Heart left ventricle (tissue), 16 donors: ENCODE results near the gene POLR2L. TPM values are rescaled to one million over a fixed set of nuclear protein-coding genes. Genes with fewer than 3 reads are reported as not detected.

Source experiments
- ATAC-seq, 4 donors: fragments of 200-7000 bp; cut with Tn5 transposase; one replicate each; pipeline ENCODE4 v1.9.1; 2020 to 2022; ENCODE audit warnings: moderate library complexity in 4 of 4, mild to moderate bottlenecking in 3 of 4, moderate number of reproducible peaks in 1 of 4
- DNase-seq, 5 donors: peaks; one replicate each; pipeline ENCODE4 v3.0.0-alpha.2; 2020
- H3K27ac ChIP-seq, 12 donors: fragments of 200-600 bp; sonication (generic) in 4 of 12; one replicate each; pipeline versions ENCODE4 v1.5.0 to v1.8.0; 2016 to 2022; ENCODE audit warnings: mild to moderate bottlenecking in 2 of 12
- H3K27me3 ChIP-seq, 9 donors: fragments of 200-600 bp; sonication (generic) in 2 of 9; one replicate each; pipeline versions ENCODE4 v1.5.1 to v1.8.0; 2016 to 2022; ENCODE audit warnings: mild to moderate bottlenecking in 3 of 9
- H3K36me3 ChIP-seq, 9 donors: fragments of 200-600 bp; sonication (generic) in 2 of 9; one replicate each; pipeline versions ENCODE4 v1.5.0 to v1.8.0; 2018 to 2022; ENCODE audit warnings: mild to moderate bottlenecking in 2 of 9
- H3K4me1 ChIP-seq, 12 donors: fragments of 200-600 bp; sonication (generic) in 4 of 12; one replicate each; pipeline versions ENCODE4 v1.5.0 to v1.8.0; 2016 to 2022; ENCODE audit warnings: mild to moderate bottlenecking in 3 of 12
- H3K4me3 ChIP-seq, 12 donors: fragments of 200-600 bp; sonication (generic) in 4 of 12; one replicate each; pipeline versions ENCODE4 v1.5.0 to v1.8.0; 2017 to 2022; ENCODE audit warnings: mild to moderate bottlenecking in 9 of 12, moderate library complexity in 4 of 12
- H3K9me3 ChIP-seq, 12 donors: fragments of 200-600 bp; sonication (generic) in 4 of 12; one replicate each; pipeline versions ENCODE4 v1.5.0 to v1.8.0; 2016 to 2022; ENCODE audit warnings: mild to moderate bottlenecking in 1 of 12
- CTCF ChIP-seq, 12 donors: fragments of 200-600 bp; sonication (generic) in 4 of 12; IDR thresholded peaks; one replicate each; pipeline versions ENCODE4 v1.5.0 to v1.8.0; 2018 to 2022; ENCODE audit warnings: antibody characterized with exemption in 12 of 12, mild to moderate bottlenecking in 5 of 12
- POLR2A ChIP-seq, 2 donors: fragments of 450-650 bp; IDR thresholded peaks; one replicate each; pipeline ENCODE4 v1.6.1; 2017; ENCODE audit warnings: antibody characterized with exemption in 2 of 2, mild to moderate bottlenecking in 2 of 2, moderate library complexity in 2 of 2
- WGBS, 4 donors: extraction: QIAGEN DNeasy Blood & Tissue Kit in 2 of 4; methylation state at CpG; one replicate each; pipeline versions ENCODE4 v1.1.5 to v1.1.7; 2013 to 2018; 5-methylcytosine and 5-hydroxymethylcytosine counted together
- intact Hi-C, 10 donors: fragments of 100-400 bp; cut with DNase I; formaldehyde crosslinking; loops; one replicate each; pipeline versions ENCODE4 v1.11.1 to v1.14.2; 2022
- polyA plus RNA-seq, 2 donors: library from polyadenylated mRNA; stranded (reverse); fragments of 200-250 nt; gene quantifications; one replicate each; pipeline ENCODE4 v1.2.3, GENCODE V29; 2013
- total RNA-seq, 9 donors: library from RNA; depleted of rRNA in 2 of 9; stranded (reverse); fragments of >200 nt in 2 of 9; fragmentation: NEBNext Ultra II Directional in 3 of 9; extraction: Animal tissue kit (Norgen Biotek cat#: 25700) in 3 of 9; gene quantifications; one replicate each; pipeline versions ENCODE4 v1.1.0 to v1.2.4, GENCODE V29; 2016 to 2023
- donor health status: ischemic (EF 13 %, LVEDD 7.1; RV severe dilation, severe dysfunction).
- donor health status: healthy with polysubstance abuse.
- donor health status: DM: no; HTN: yes; CAD: no.
- donor health status: DM: no; HTN: no; CAD: no.
- donor health status: ischemic (EF 25% LVEDD 6.9; RV normal size, moderate dysfunction).
- donor health status: ischemic (EF 25% LVEDD 5.7; RV mildly dilated, moderate dysfunction).
- donor health status: healthy.
- donor health status: DM: yes; HTN: yes; CAD: no.
- donor health status: ischemic (EF 35%, LVEDD 5.7; RV mildly dilated, moderate dysfunction).
- donor health status: nonischemic (EF 11% LVEDD 7.7; RV severe dilation, severe dysfunction).
- donor health status: DM: yes; HTN: yes; CAD: no.
- donor health status: PGD.
- donor health status: ischemic (EF 29% LVEDD 5.4; RV normal size, mild dysfunction).
- donor health status: nonischemic (EF 23%, LVEDD 6.1; RV moderate dilation, normal function).

Gene POLR2L
- total and polyA plus RNA-seq, 11 donors: 74.4 to 267 (median 208) TPM

- ATAC-seq (peak; percentile 22 to 53 (median 48)), DNase-seq (peak; percentile 85 to 90 (median 85))
- no peaks in the 10 kb centered on the region for H3K9me3 ChIP-seq
- peaks cover 0 to 39% (median 0%) of the 10 kb centered on the region in 9 donors for H3K27me3 ChIP-seq
- TF ChIP-seq POLR2A (IDR thresholded peaks at IDR 0.05) (peak; percentile 5 to 17), CTCF (IDR thresholded peaks at IDR 0.05) (no peak)
- peak overlapping the region in 7 of 12 donors; percentile 71 to 91 (median 82) for H3K27ac ChIP-seq
- peak overlapping the region in 11 of 12 donors; percentile 28 to 59 (median 50) for H3K4me3 ChIP-seq
- peaks cover 10 to 94% (median 80%) of the 10 kb centered on the region in 12 donors for H3K4me1 ChIP-seq
- H3K36me3 ChIP-seq: peaks cover 0 to 3% (median 0%) of the 10 kb centered on the region in 9 donors
- intact Hi-C loops: no loop called here
- 12 to 38% (median 21%) methylated on average over 35 to 78 of the region's 78 CpGs for WGBS, 4 donors
These were observed 11.8 kb downstream of the POLR2L start for GRCh38 chr11:830295-831117.

- WGBS, 4 donors: 3 to 7% (median 5%) methylated on average over 15 to 39 of the region's 39 CpGs
- intact Hi-C loops: no loop called here
- Histone ChIP-seq H3K27ac (peak overlapping the region; percentile 71 to 91 (median 83)), H3K27me3 (peaks cover 0 to 39% (median 0%) of the 10 kb centered on the region in 9 donors), H3K4me3 (peak overlapping the region in 11 of 12 donors; percentile 28 to 59 (median 50)), H3K9me3 (no peaks in the 10 kb centered on the region), H3K36me3 (peaks cover 0 to 9% (median 6%) of the 10 kb centered on the region in 9 donors), H3K4me1 (peaks cover 10 to 89% (median 75%) of the 10 kb centered on the region in 12 donors)
- DNase-seq (no peak), ATAC-seq (no peak)
- TF ChIP-seq POLR2A (IDR thresholded peaks at IDR 0.05) (peak in 1 of 2 donors; percentile 64), CTCF (IDR thresholded peaks at IDR 0.05) (no peak)
These were observed 12.5 kb downstream of the POLR2L start for GRCh38 chr11:829847-830294.

GRCh38 chr11:829176-829846, 13.0 kb downstream of the POLR2L start:
- Histone ChIP-seq H3K4me3 (peak overlapping the region; percentile 1 to 59 (median 50)), H3K27ac (peak overlapping the region; percentile 71 to 91 (median 83)), H3K9me3 (no peaks in the 10 kb centered on the region), H3K27me3 (peaks cover 0 to 39% (median 0%) of the 10 kb centered on the region in 9 donors), H3K4me1 (peaks cover 6 to 83% (median 69%) of the 10 kb centered on the region in 12 donors), H3K36me3 (peaks cover 0 to 15% (median 12%) of the 10 kb centered on the region in 9 donors)
- intact Hi-C loops: no loop called here
- peak in 3 of 5 donors; percentile 60 to 68 (median 67) for DNase-seq
- peak in 1 of 2 donors; percentile 26 for TF ChIP-seq POLR2A (IDR thresholded peaks at IDR 0.05)
- no peak for TF ChIP-seq CTCF (IDR thresholded peaks at IDR 0.05)
- 23 to 49% (median 31%) methylated on average over 23 to 40 of the region's 40 CpGs for WGBS, 4 donors
- ATAC-seq: peak in 2 of 4 donors; percentile 2 to 36
